Karpas-422 (cell line): ENCODE results near the gene CYSRT1. TPM values are rescaled to one million over a fixed set of nuclear protein-coding genes. Genes with fewer than 3 reads are reported as not detected.
"Not testable (repeated sequence)": the region's sequence is repeated elsewhere in the genome, so short reads cannot be mapped to it uniquely, and the experiment has no call there.

ENCODE experiments used
- DNase-seq: peaks from one replicate; pipeline ENCODE4 v3.0.0-alpha.2; 2015
- H2AFZ ChIP-seq: fragments of 200-600 bp; sonication (generic); 2 replicates; pipeline ENCODE4 v1.6.1; 2014; ENCODE audit warnings: antibody characterized with exemption, low read length, mixed read lengths
- H3K27ac ChIP-seq: fragments of 200-600 bp; sonication (generic); 2 replicates; pipeline ENCODE4 v1.5.1; 2014; ENCODE audit warnings: mild to moderate bottlenecking, low read length, moderate library complexity
- H3K27me3 ChIP-seq: fragments of 200-600 bp; sonication (generic); 2 replicates; pipeline ENCODE4 v1.6.1; 2014; ENCODE audit warnings: low read length, mixed read lengths
- H3K36me3 ChIP-seq: fragments of 200-600 bp; sonication (generic); 2 replicates; pipeline ENCODE4 v1.6.1; 2014; ENCODE audit warnings: low read length, mixed read lengths; ENCODE audit not compliant: insufficient read depth
- H3K4me1 ChIP-seq: fragments of 200-600 bp; sonication (generic); 2 replicates; pipeline ENCODE4 v1.6.1; 2014; ENCODE audit warnings: mild to moderate bottlenecking, low read length, mixed read lengths
- H3K4me2 ChIP-seq: fragments of 200-600 bp; sonication (generic); 2 replicates; pipeline ENCODE4 v1.6.1; 2014; ENCODE audit warnings: low read length, low read depth, mild to moderate bottlenecking; ENCODE audit not compliant: poor library complexity, severe bottlenecking
- H3K4me3 ChIP-seq: fragments of 200-600 bp; sonication (generic); 2 replicates; pipeline ENCODE4 v1.5.1; 2014; ENCODE audit warnings: mild to moderate bottlenecking, antibody characterized with exemption, low read length, mixed read lengths
- H3K79me2 ChIP-seq: fragments of 200-600 bp; sonication (generic); 2 replicates; pipeline ENCODE4 v1.6.1; 2014; ENCODE audit warnings: mild to moderate bottlenecking, low read length, mixed read lengths
- H3K9ac ChIP-seq: fragments of 200-600 bp; sonication (generic); 2 replicates; pipeline ENCODE4 v1.6.0; 2014; ENCODE audit warnings: low read length
- H3K9me2 ChIP-seq: fragments of 200-600 bp; sonication (generic), shearing (Covaris generic); replicated peaks from 2 replicates; pipeline ENCODE4 v1.6.0; 2014; ENCODE audit warnings: mild to moderate bottlenecking, low read length, moderate library complexity; ENCODE audit not compliant: insufficient read depth
- H3K9me3 ChIP-seq: fragments of 300-700, 200-600 bp; sonication (generic); 2 replicates; pipeline ENCODE4 v1.6.1; 2014; ENCODE audit warnings: low read length, mixed read lengths
- H4K20me1 ChIP-seq: fragments of 200-600 bp; sonication (generic); 2 replicates; pipeline ENCODE4 v1.6.1; 2014; ENCODE audit warnings: mild to moderate bottlenecking, antibody characterized with exemption, low read length, low read depth; ENCODE audit not compliant: insufficient read depth
- total RNA-seq: library from RNA; depleted of rRNA; stranded (reverse); fragments of >200 nt; shearing (Covaris generic); gene quantifications from 2 replicates; pipeline ENCODE4 v1.2.3, GENCODE V29; 2014; ENCODE audit warnings: low replicate concordance

CYSRT1 gene
- total RNA-seq, 1 experiment from 2014 or later, result 0.75 TPM

- Histone ChIP-seq H2AFZ (no peak overlapping the region), H3K79me2 (no peaks in the 10 kb centered on the region), H3K4me2 (peak overlapping the region; percentile 70), H3K4me1 (peaks cover 54% of the 10 kb centered on the region), H3K9ac (peak overlapping the region; percentile 43), H3K4me3 (peak overlapping the region; percentile 45; the same call in 1 of the 2 replicates), H3K9me2 (no peaks in the 10 kb centered on the region), H3K27ac (no peak overlapping the region), H3K36me3 (no peaks in the 10 kb centered on the region), H3K27me3 (no peaks in the 10 kb centered on the region), H3K9me3 (no peaks in the 10 kb centered on the region), H4K20me1 (peaks cover 35% of the 10 kb centered on the region; the same call in 1 of the 2 replicates)
- DNase-seq, result no peak
Measured at GRCh38 chr9:137235424-137236237, 10.7 kb downstream of the CYSRT1 start.

- Histone ChIP-seq H3K9ac (peak overlapping the region; percentile 36), H3K27ac (no peak overlapping the region), H3K4me1 (peaks cover 54% of the 10 kb centered on the region)
Measured at GRCh38 chr9:137236238-137236935, 11.4 kb downstream of the CYSRT1 start.

GRCh38 chr9:137236936-137237421 lies 12.0 kb downstream of the CYSRT1 start:
- Histone ChIP-seq H3K36me3 (peaks cover 4% of the 10 kb centered on the region), H2AFZ (no peak overlapping the region), H3K4me1 (peaks cover 55% of the 10 kb centered on the region), H3K27ac (no peak overlapping the region), H3K9me2 (no peaks in the 10 kb centered on the region), H3K4me2 (peak overlapping the region; percentile 52), H3K79me2 (0 out of 2 replicates have a peak, but pooled peaks cover 4% of the 10 kb centered on the region), H4K20me1 (peaks cover 40% of the 10 kb centered on the region), H3K9ac (peak overlapping the region; percentile 36), H3K4me3 (peak overlapping the region; percentile 30; the same call in 1 of the 2 replicates), H3K27me3 (no peaks in the 10 kb centered on the region), H3K9me3 (no peaks in the 10 kb centered on the region)
- DNase-seq, result no peak

More at GRCh38 chr9:137236238-137236935, 11.4 kb downstream of the CYSRT1 start:
- Histone ChIP-seq H4K20me1 (peaks cover 35% of the 10 kb centered on the region; the same call in 1 of the 2 replicates), H3K4me2 (peak overlapping the region; percentile 52), H3K4me3 (peak overlapping the region; percentile 30; the same call in 1 of the 2 replicates), H2AFZ (no peak overlapping the region), H3K9me2 (no peaks in the 10 kb centered on the region), H3K79me2 (no peaks in the 10 kb centered on the region), H3K9me3 (no peaks in the 10 kb centered on the region), H3K27me3 (no peaks in the 10 kb centered on the region), H3K36me3 (no peaks in the 10 kb centered on the region)
- peak; percentile 95 for DNase-seq

DNA sequence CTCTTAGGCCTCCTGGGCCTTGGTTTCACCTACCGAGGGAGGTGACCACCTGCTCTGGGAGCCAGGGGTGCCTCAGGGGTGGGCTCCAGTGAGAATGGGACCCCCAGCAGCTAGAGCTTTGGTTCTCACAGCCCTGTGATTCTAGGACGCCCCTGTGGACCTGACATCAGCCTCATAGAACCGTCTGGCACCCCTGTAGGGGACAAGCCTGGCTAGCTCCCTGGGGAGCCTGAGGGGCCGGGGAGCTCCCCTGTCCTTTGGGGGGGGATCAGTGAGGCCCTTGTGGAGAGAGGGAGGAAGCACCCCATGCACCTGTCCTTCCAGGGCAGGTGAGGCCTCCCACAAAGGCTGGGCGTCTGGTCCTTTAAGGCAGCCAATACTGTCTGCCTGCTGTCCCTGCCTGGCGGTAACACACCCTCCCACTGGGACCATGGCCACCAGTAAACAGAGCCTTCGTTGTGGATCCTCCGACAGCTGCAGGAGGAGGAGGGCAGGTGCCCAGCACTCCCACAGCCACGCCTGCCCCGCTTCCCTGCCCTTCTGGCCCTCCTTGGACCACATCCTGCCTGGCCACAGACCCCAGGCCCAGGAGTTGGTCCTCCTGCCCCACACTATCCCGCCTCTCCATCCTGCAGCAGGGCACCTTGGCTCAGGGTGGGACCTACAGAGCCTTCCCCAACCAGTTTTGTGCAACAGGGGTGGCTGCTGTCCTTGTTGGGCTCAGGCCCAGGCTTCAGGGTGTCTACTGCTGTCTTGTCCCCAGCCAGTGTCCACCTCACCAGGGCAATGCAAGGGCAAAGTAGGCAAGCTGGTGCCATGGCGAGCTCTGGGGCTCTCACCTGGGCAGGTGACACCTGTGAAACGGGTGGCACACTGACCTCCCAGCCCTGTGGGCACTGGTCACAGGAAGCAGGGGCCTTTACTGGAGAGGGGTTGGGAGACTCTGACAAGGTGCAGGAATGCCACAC lies 13.1 kb downstream of the CYSRT1 start:
- Histone ChIP-seq H4K20me1 (peaks cover 51% of the 10 kb centered on the region), H3K27me3 (no peaks in the 10 kb centered on the region), H3K9me2 (no peaks in the 10 kb centered on the region), H3K27ac (no peak overlapping the region), H3K4me3 (no peak overlapping the region), H3K4me1 (peaks cover 65% of the 10 kb centered on the region), H3K4me2 (peak overlapping the region; percentile 9), H3K79me2 (0 out of 2 replicates have a peak, but pooled peaks cover 5% of the 10 kb centered on the region), H3K9ac (peak overlapping the region; percentile 25; the same call in 1 of the 2 replicates), H2AFZ (no peak overlapping the region), H3K9me3 (no peaks in the 10 kb centered on the region), H3K36me3 (peaks cover 15% of the 10 kb centered on the region)
- no peak for DNase-seq

- not testable (repeated sequence) for DNase-seq, H3K9me2 ChIP-seq, H3K27me3 ChIP-seq, H3K9me3 ChIP-seq, H3K79me2 ChIP-seq
- Histone ChIP-seq H3K27ac (peak overlapping the region; percentile 88), H2AFZ (peak overlapping the region; percentile 77), H3K36me3 (peaks cover 17% of the 10 kb centered on the region), H4K20me1 (peaks cover 53% of the 10 kb centered on the region), H3K9ac (peak overlapping the region; percentile 97), H3K4me2 (peak overlapping the region; percentile 98), H3K4me1 (peaks cover 58% of the 10 kb centered on the region), H3K4me3 (peak overlapping the region; percentile 85)
Measured at GRCh38 chr9:137239541-137240200, 14.7 kb downstream of the CYSRT1 start.

DNA sequence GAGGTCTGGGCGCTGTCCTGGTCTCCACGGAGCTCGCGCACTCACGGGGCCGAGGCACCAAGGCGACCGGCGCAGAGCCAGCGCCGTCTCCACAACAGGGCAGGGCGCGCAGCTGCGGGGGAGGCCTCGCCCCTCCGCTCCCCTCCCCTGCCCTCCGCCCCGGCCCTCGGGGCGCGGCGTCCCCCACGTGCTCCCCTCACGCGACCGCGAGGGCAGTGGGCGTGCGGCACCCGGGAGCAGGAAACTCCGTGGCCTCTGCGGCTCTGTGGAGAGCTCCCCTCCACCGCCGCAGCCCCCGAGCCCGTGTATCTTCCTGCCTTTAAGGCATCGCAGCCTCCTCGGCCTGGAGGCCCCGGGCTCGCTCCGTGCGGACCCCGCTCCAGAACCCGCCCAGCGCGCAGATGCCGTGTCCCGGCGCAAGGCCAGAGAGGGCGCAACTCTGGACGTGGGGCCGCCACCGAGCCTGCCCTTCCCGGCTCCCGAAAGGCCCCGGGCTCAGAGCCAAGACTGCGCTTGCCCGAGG lies 15.4 kb downstream of the CYSRT1 start:
- H2AFZ ChIP-seq, result peak overlapping the region; percentile 77
- 0 out of 2 replicates have a peak, but pooled peaks cover 5% of the 10 kb centered on the region for H3K79me2 ChIP-seq

More for the DNA sequence above, 15.4 kb downstream of the CYSRT1 start:
- peak; percentile 88 for DNase-seq
- H3K27me3 ChIP-seq, result no peaks in the 10 kb centered on the region
- peak overlapping the region; percentile 97 for H3K9ac ChIP-seq
- H3K27ac ChIP-seq, result peak overlapping the region; percentile 88
- H3K36me3 ChIP-seq, result peaks cover 17% of the 10 kb centered on the region
- H3K4me2 ChIP-seq, result peak overlapping the region; percentile 98
- H4K20me1 ChIP-seq, result peaks cover 46% of the 10 kb centered on the region
- H3K9me2 ChIP-seq, result no peaks in the 10 kb centered on the region
- peak overlapping the region; percentile 85 for H3K4me3 ChIP-seq
- H3K9me3 ChIP-seq, result no peaks in the 10 kb centered on the region
- peaks cover 51% of the 10 kb centered on the region for H3K4me1 ChIP-seq
